Measurements from ENCODE around the gene GFOD2. TPM values are rescaled to one million over a fixed set of nuclear protein-coding genes. Genes with fewer than 3 reads are reported as not detected.

Gene GFOD2
- total RNA-seq, 1 experiment from 2014 or later = 19.0 TPM

DNA sequence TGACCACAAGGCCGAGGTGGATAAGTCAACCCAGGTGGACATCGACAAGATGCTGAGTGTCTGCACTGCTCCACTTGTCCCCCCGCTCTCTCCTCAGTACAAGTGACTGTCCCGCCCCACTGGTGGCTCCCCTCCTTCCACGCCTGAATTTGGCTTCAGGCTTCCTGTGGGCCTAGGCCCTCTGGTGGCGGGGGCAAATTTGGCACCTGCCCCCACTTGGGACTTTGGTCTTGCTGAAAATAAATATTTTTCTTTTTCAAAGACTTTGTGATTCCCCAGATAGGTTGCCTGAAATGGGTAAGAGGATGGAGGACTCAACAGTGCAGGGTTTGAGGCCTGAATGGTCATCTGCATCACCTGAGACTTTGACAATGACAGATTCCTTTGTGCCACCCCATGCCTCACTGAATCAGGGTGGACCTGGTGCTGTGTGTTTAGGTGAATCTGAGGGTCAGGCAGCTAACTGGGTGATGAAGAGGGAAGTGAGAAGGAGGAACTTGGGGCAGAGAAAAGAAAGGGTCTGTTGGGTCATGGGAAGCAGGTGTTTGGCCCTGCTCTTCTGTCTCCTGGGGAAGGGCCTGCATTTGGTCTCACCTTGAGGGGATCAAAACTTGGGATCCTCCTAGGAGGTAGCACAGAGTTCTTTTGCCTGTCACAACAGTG, 50.5 kb downstream of the GFOD2 start:
- no peak overlapping the region for H3K27ac Mint-ChIP-seq (ENCODE audit: low read depth, unreplicated experiment)
- ChIA-PET POLR2A (interaction anchor here (1.2 to 1.6 kb wide), 3 partner anchors 42 to 148 kb away, joined by 3 to 5 read pairs (median 5); no protein-coding TSS in a partner anchor), CTCF (interaction anchor here (0.5 to 6.9 kb wide), 19 partner anchors 11 to 421 kb away, joined by 3 to 57 read pairs (median 3); partner anchors contain the start of genes CTCF and GFOD2)
- TF ChIP-seq CTCF (IDR thresholded peaks at IDR 0.05; ENCODE audit: unreplicated experiment) = peak; percentile 28
- intact Hi-C loops (cut with micrococcal nuclease) = loop anchor here (1.0 kb wide), 2 partner anchors 106 to 147 kb away; partner anchors contain the start of gene CTCF
- peaks cover 4% of the 10 kb centered on the region for H3K36me3 Mint-ChIP-seq (ENCODE audit: insufficient read depth, unreplicated experiment)
- no peak overlapping the region for H3K4me3 Mint-ChIP-seq (ENCODE audit: unreplicated experiment)
- no peak for DNase-seq (ENCODE audit: unreplicated experiment)
- peaks cover 9% of the 10 kb centered on the region for H3K4me1 Mint-ChIP-seq (ENCODE audit: insufficient read depth, unreplicated experiment)
- BruUV-seq (replicated peaks) = no TSS peak
- H3K27me3 Mint-ChIP-seq (ENCODE audit: insufficient read depth, unreplicated experiment) = no peaks in the 10 kb centered on the region
- H3K9me3 Mint-ChIP-seq (ENCODE audit: unreplicated experiment) = no peaks in the 10 kb centered on the region

GRCh38 chr16:67667817-67668494, 51.2 kb downstream of the GFOD2 start:
- DNase-seq (ENCODE audit: unreplicated experiment) = peak; percentile 82
- POLR2A ChIA-PET = interaction anchor here (0.6 to 1.6 kb wide), 4 partner anchors 96 to 147 kb away, joined by 3 to 5 read pairs (median 4); no protein-coding TSS in a partner anchor
- H3K27ac Mint-ChIP-seq (ENCODE audit: low read depth, unreplicated experiment) = no peak overlapping the region
- H3K4me1 Mint-ChIP-seq (ENCODE audit: insufficient read depth, unreplicated experiment) = peaks cover 7% of the 10 kb centered on the region
- H3K4me3 Mint-ChIP-seq (ENCODE audit: unreplicated experiment) = no peak overlapping the region
- intact Hi-C loops (cut with micrococcal nuclease) = loop anchor here (1.0 kb wide), 2 partner anchors 106 to 147 kb away; partner anchors contain the start of gene CTCF
- TF ChIP-seq CTCF (IDR thresholded peaks at IDR 0.05; ENCODE audit: unreplicated experiment) = peak; percentile 63
- H3K27me3 Mint-ChIP-seq (ENCODE audit: insufficient read depth, unreplicated experiment) = no peaks in the 10 kb centered on the region
- no TSS peak for BruUV-seq (replicated peaks)
- H3K9me3 Mint-ChIP-seq (ENCODE audit: unreplicated experiment) = no peaks in the 10 kb centered on the region
- peaks cover 4% of the 10 kb centered on the region for H3K36me3 Mint-ChIP-seq (ENCODE audit: insufficient read depth, unreplicated experiment)
- CTCF ChIA-PET = interaction anchor here (0.5 to 6.9 kb wide), 21 partner anchors 9 to 825 kb away, joined by 3 to 57 read pairs (median 3); partner anchors contain the start of gene GFOD2

DNA sequence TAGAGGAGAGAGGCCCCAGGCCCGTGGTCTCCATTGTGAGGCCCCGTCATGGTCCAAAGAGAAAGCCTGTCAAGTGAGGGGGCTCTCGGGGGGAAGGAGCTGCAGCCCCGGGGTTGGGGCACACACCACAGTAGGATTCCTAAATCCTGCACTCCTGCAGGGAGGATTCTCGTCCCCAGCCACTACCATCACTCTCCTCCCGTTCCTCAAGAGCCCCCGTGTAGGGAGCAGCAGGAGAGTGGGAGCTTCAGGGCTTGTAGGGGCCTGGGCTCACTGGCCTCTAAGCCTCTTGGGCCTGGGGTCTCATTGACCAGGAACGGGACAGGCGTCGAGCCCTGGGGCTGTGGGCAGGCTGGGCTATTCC, 51.7 kb downstream of the GFOD2 start:
- CTCF ChIA-PET = interaction anchor here (0.6 to 6.9 kb wide), 15 partner anchors 9 to 825 kb away, joined by 3 to 57 read pairs (median 4); partner anchors contain the start of gene GFOD2
- Mint-ChIP-seq H3K27me3 (ENCODE audit: insufficient read depth, unreplicated experiment) (no peaks in the 10 kb centered on the region), H3K36me3 (ENCODE audit: insufficient read depth, unreplicated experiment) (peaks cover 4% of the 10 kb centered on the region), H3K27ac (ENCODE audit: low read depth, unreplicated experiment) (no peak overlapping the region), H3K9me3 (ENCODE audit: unreplicated experiment) (no peaks in the 10 kb centered on the region), H3K4me3 (ENCODE audit: unreplicated experiment) (peak overlapping the region; percentile 72), H3K4me1 (ENCODE audit: insufficient read depth, unreplicated experiment) (peaks cover 4% of the 10 kb centered on the region)
- DNase-seq (ENCODE audit: unreplicated experiment) = no peak
- POLR2A ChIA-PET = interaction anchor here (0.6 to 1.6 kb wide), 4 partner anchors 95 to 146 kb away, joined by 3 to 5 read pairs (median 4); no protein-coding TSS in a partner anchor
- TF ChIP-seq CTCF (IDR thresholded peaks at IDR 0.05; ENCODE audit: unreplicated experiment) = no peak
- no TSS peak for BruUV-seq (replicated peaks)
- intact Hi-C loops (cut with micrococcal nuclease) = no loop called here
